ENCODE results near the gene PODNL1.

PODNL1 gene

GRCh38 chr19:13958043-13958442, 19.8 kb upstream of the PODNL1 start:
- TF ChIP-seq CTCF (IDR thresholded peaks at IDR 0.05; ENCODE audit: control insufficient read depth, insufficient read depth, low read depth, low read length, missing control alignments) = no peak
- DNase-seq (ENCODE audit: low read depth) = no peak
- no peak overlapping the region for H3K4me3 ChIP-seq (ENCODE audit: control insufficient read depth, low read depth, low read length)

GRCh38 chr19:13957051-13957450, 18.8 kb upstream of the PODNL1 start:
- TF ChIP-seq CTCF (IDR thresholded peaks at IDR 0.05; ENCODE audit: control insufficient read depth, insufficient read depth, low read depth, low read length, missing control alignments) = no peak

GRCh38 chr19:13956365-13956744, 18.1 kb upstream of the PODNL1 start:
- no peak for DNase-seq (ENCODE audit: low read depth)
- H3K4me3 ChIP-seq (ENCODE audit: control insufficient read depth, low read depth, low read length) = no peak overlapping the region
- TF ChIP-seq CTCF (IDR thresholded peaks at IDR 0.05; ENCODE audit: control insufficient read depth, insufficient read depth, low read depth, low read length, missing control alignments) = no peak

More at GRCh38 chr19:13957051-13957450, 18.8 kb upstream of the PODNL1 start:
- no peak overlapping the region for H3K4me3 ChIP-seq (ENCODE audit: control insufficient read depth, low read depth, low read length)
- no peak for DNase-seq (ENCODE audit: low read depth)

- H3K4me3 ChIP-seq (ENCODE audit: control insufficient read depth, low read depth, low read length) = no peak overlapping the region
- TF ChIP-seq CTCF (IDR thresholded peaks at IDR 0.05; ENCODE audit: control insufficient read depth, insufficient read depth, low read depth, low read length, missing control alignments) = no peak
- no peak for DNase-seq (ENCODE audit: low read depth)
These were observed 17.6 kb upstream of the PODNL1 start for GRCh38 chr19:13955662-13956364.

- no peak for DNase-seq (ENCODE audit: low read depth)
- no peak for TF ChIP-seq CTCF (IDR thresholded peaks at IDR 0.05; ENCODE audit: control insufficient read depth, insufficient read depth, low read depth, low read length, missing control alignments)
- H3K4me3 ChIP-seq (ENCODE audit: control insufficient read depth, low read depth, low read length) = no peak overlapping the region
These were observed 16.0 kb upstream of the PODNL1 start for GRCh38 chr19:13954185-13954584.

GRCh38 chr19:13952931-13953531, 14.8 kb upstream of the PODNL1 start:
- TF ChIP-seq CTCF (IDR thresholded peaks at IDR 0.05; ENCODE audit: control insufficient read depth, insufficient read depth, low read depth, low read length, missing control alignments) = peak; percentile 41
- peak; percentile 29 for DNase-seq (ENCODE audit: low read depth)
- peak overlapping the region; percentile 90 for H3K4me3 ChIP-seq (ENCODE audit: control insufficient read depth, low read depth, low read length)

All from AG09309 (cell line).